Measurements from ENCODE around the gene ST6GALNAC2. TPM values are rescaled to one million over a fixed set of nuclear protein-coding genes. Genes with fewer than 3 reads are reported as not detected.
"Not testable (repeated sequence)": the region's sequence is repeated elsewhere in the genome, so short reads cannot be mapped to it uniquely, and the experiment has no call there.

The ST6GALNAC2 gene
- total RNA-seq, 1 donor from 2014 or later: 1.5 TPM

DNA sequence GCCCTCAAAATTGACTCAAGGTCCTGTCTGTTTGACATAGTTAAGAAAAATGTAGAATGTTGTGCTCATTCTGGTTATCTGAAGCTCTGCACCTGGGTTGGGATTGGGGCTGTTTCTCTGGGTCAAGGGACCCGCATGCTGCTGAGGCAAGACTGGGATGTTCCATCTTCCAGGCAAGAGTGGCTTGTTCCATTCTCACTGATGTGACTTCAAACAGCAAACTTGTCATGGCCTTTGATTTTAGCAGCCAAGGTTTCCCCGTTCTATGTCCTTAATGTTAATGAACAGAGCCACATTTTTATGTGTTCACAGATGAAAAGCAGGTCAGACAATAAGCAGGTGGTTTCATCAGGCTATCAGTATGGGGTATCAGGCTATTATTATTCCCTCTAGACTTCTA, 32.2 kb upstream of the ST6GALNAC2 start:
- H3K4me3 Mint-ChIP-seq (ENCODE audit: unreplicated experiment): no peak overlapping the region
- peaks cover 1% of the 10 kb centered on the region for H3K36me3 Mint-ChIP-seq (ENCODE audit: low read depth)
- H3K27ac Mint-ChIP-seq (ENCODE audit: unreplicated experiment): no peak overlapping the region
- DNase-seq (ENCODE audit: low spot score): peak; percentile 21
- no peak for TF ChIP-seq CTCF (IDR thresholded peaks at IDR 0.05)
- H3K4me1 Mint-ChIP-seq (ENCODE audit: low read depth): no peaks in the 10 kb centered on the region
- peaks cover 3% of the 10 kb centered on the region for H3K27me3 Mint-ChIP-seq (ENCODE audit: low read depth)
- no peaks in the 10 kb centered on the region for H3K9me3 Mint-ChIP-seq (ENCODE audit: low read depth)

DNA sequence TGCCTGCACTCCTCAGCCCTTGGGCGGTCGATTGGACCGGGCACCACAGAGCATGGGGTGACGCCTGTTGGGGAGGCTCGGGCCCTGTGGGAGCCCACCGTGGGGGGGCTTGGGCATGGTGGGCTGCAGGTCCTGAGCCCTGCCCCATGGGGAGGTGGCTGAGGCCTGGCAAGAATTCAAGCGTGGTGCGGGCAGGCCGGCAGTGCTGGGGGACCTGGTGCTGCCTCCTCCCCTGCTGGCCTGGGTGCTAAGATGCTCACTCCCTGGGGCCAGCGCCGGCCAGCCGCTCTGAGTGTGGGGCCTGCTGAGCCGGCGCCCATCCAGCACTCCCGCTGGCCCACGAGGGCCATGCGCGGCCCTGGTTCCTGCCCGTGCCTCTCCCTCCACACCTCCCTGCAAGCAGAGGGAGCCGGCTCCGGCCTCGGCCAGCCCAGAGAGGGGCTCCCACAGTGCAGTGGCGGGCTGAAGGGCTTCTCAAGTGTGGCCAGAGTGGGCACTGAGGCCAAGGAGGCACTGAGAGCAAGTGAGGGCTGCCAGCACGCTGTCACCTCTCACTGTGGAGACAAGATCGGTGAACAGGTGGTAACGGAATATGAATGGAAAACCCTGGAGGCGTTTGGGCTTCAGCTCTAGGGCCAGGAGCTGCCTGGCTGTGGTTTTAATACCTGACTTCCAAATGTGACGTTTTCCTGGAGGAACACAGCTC, 29.4 kb upstream of the ST6GALNAC2 start:
- H3K4me1 Mint-ChIP-seq (ENCODE audit: low read depth): no peaks in the 10 kb centered on the region
- DNase-seq (ENCODE audit: low spot score): no peak
- TF ChIP-seq CTCF (IDR thresholded peaks at IDR 0.05): no peak
- H3K27ac Mint-ChIP-seq (ENCODE audit: unreplicated experiment): no peak overlapping the region
- H3K27me3 Mint-ChIP-seq (ENCODE audit: low read depth): peaks cover 3% of the 10 kb centered on the region
- H3K36me3 Mint-ChIP-seq (ENCODE audit: low read depth): peaks cover 1% of the 10 kb centered on the region
- no peak overlapping the region for H3K4me3 Mint-ChIP-seq (ENCODE audit: unreplicated experiment)
- H3K9me3 Mint-ChIP-seq (ENCODE audit: low read depth): no peaks in the 10 kb centered on the region

DNA sequence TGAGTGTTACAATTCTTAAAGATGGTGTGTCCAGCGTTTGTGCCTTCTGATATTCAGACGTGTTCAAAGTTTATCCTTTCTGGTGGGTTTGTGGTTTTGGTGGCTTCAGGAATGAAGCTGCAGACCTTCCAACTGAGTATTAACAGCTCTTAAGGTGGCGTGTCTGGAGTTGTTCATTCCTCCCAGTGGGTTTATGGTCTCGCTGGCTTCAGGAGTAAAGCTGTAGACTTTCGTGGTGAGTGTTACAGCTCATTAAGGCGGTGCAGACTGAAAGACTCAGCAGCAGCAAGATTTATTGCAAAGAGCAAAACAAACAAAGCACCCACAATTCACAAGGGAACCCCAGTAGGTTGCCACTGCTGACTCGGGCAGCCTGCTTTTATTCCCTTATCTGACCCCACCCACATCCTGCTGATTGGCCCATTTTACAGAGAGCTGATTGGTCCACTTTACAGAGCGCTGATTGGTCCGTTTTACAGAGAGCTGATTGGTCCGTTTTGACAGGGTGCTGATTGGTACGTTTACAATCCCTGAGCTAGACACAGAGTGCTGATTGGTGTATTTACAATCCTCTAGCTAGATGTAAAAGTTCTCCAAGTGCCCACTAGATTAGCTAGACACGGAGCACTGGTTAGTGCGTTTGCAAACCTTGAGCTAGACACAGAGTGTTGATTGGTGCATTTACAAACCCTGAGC, 28.6 kb upstream of the ST6GALNAC2 start:
- not testable (repeated sequence) for H3K27me3 Mint-ChIP-seq (ENCODE audit: low read depth); H3K27ac Mint-ChIP-seq (ENCODE audit: unreplicated experiment); H3K36me3 Mint-ChIP-seq (ENCODE audit: low read depth); H3K4me3 Mint-ChIP-seq (ENCODE audit: unreplicated experiment); DNase-seq (ENCODE audit: low spot score); H3K9me3 Mint-ChIP-seq (ENCODE audit: low read depth); H3K4me1 Mint-ChIP-seq (ENCODE audit: low read depth)

GRCh38 chr17:76612977-76613851, 27.6 kb upstream of the ST6GALNAC2 start:
- H3K4me3 Mint-ChIP-seq (ENCODE audit: unreplicated experiment): no peak overlapping the region
- TF ChIP-seq CTCF (IDR thresholded peaks at IDR 0.05): no peak
- H3K9me3 Mint-ChIP-seq (ENCODE audit: low read depth): no peaks in the 10 kb centered on the region
- H3K27ac Mint-ChIP-seq (ENCODE audit: unreplicated experiment): no peak overlapping the region
- no peak for DNase-seq (ENCODE audit: low spot score)
- peaks cover 1% of the 10 kb centered on the region for H3K36me3 Mint-ChIP-seq (ENCODE audit: low read depth)
- no peaks in the 10 kb centered on the region for H3K27me3 Mint-ChIP-seq (ENCODE audit: low read depth)
- no peaks in the 10 kb centered on the region for H3K4me1 Mint-ChIP-seq (ENCODE audit: low read depth)

DNA sequence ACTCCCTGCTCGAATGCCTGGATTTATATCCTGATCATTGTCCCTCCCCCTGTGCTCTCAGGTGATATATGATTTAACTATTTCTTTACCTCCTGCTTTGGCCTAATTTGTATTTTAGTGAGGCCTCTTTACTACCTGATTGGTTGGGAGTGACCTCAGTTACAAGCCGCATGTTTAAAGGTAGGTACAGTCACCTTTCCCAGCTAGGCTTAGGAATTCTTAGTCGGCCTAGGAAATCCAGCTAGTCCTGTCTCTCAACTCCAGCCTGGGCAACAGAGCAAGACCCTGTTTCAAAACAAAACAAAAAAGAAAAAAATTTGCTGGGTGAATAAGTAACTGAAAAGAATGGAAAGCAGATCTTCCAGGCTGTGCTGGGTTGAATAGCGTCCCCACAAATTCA, 26.8 kb upstream of the ST6GALNAC2 start:
- H3K4me3 Mint-ChIP-seq (ENCODE audit: unreplicated experiment): no peak overlapping the region
- TF ChIP-seq CTCF (IDR thresholded peaks at IDR 0.05): no peak
- no peaks in the 10 kb centered on the region for H3K36me3 Mint-ChIP-seq (ENCODE audit: low read depth)
- no peaks in the 10 kb centered on the region for H3K4me1 Mint-ChIP-seq (ENCODE audit: low read depth)
- no peak overlapping the region for H3K27ac Mint-ChIP-seq (ENCODE audit: unreplicated experiment)
- H3K27me3 Mint-ChIP-seq (ENCODE audit: low read depth): no peaks in the 10 kb centered on the region
- no peaks in the 10 kb centered on the region for H3K9me3 Mint-ChIP-seq (ENCODE audit: low read depth)
- no peak for DNase-seq (ENCODE audit: low spot score)

Data from chondrocyte (in vitro differentiated cells).